Measurements from ENCODE around the gene ADAMTSL2.

Gene ADAMTSL2

DNA sequence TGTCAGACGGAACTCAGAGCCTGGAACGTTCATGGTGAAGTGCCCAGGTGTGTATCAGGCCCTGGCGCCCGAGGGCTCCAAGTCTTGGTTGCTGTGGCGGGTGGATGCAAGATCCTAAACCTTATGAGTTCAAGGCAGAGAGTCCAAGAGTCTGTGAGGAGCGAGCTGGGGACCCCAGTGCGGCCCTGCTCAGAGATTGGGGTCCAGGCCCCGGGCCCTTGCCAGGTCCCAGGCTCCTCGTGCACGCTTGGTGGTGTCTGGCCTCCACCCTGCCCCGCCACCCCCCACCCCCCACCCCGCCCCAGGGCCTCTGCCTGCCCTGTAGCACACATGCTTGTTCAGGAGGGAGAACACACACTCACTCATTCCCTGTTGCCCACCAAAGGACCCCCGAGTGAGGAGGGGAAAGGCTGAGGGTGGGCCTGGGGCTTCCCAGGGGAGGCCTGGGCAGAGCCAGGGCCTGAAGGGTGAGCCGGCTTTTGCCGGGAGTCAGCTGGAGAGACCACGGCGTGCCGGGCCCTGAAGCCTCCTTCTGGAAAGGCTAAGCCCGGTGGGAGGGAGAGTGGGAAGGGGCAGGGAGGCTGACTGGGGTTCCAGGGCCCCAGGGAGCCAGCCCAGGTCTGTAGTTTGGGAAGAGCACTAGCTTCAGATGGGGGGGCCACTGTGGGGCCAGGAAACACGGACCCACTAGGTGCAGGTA is 37.5 kb downstream of the ADAMTSL2 start:
- no peak for DNase-seq (ENCODE audit: low read depth, low spot score)
- no peak overlapping the region for H3K4me3 ChIP-seq (ENCODE audit: low read depth, low read length)
- TF ChIP-seq, protein P1, sequence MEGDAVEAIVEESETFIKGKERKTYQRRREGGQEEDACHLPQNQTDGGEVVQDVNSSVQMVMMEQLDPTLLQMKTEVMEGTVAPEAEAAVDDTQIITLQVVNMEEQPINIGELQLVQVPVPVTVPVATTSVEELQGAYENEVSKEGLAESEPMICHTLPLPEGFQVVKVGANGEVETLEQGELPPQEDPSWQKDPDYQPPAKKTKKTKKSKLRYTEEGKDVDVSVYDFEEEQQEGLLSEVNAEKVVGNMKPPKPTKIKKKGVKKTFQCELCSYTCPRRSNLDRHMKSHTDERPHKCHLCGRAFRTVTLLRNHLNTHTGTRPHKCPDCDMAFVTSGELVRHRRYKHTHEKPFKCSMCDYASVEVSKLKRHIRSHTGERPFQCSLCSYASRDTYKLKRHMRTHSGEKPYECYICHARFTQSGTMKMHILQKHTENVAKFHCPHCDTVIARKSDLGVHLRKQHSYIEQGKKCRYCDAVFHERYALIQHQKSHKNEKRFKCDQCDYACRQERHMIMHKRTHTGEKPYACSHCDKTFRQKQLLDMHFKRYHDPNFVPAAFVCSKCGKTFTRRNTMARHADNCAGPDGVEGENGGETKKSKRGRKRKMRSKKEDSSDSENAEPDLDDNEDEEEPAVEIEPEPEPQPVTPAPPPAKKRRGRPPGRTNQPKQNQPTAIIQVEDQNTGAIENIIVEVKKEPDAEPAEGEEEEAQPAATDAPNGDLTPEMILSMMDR (IDR thresholded peaks at IDR 0.05; ENCODE audit: low read depth, low read length): no peak
- in situ Hi-C loops (cut with HindIII; ENCODE audit: low sequenced_read_pairs): no loop called here

DNA sequence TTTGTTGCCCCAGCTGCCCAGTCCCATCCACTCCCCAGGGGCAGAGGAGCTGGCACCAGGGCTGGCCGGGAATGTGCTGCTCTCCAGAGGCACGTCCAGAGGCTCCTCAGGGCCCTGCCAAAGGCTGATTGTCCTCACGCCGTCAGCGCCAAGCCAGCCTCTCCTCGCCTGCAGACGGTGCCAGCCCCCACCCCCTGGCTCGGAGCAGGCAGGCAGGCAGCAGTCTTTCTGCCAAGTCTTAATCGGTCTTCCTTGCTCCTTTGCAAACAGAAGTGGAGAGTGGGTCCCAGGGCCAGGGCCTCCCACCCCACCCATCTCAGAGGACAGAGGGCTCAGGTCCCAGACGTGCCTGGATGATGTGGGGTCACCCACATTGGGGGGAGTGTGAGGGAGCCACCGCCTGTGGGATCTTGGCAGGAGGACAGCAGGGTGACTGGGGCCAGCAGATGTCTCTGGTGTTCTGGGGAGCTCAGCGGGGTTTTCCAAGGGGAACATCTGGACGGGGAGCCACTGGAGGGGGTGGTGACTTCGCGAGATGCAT is 38.4 kb downstream of the ADAMTSL2 start:
- in situ Hi-C loops (cut with HindIII; ENCODE audit: low sequenced_read_pairs): no loop called here
- no peak for DNase-seq (ENCODE audit: low read depth, low spot score)
- H3K4me3 ChIP-seq (ENCODE audit: low read depth, low read length): no peak overlapping the region
- TF ChIP-seq, protein P1 (IDR thresholded peaks at IDR 0.05; ENCODE audit: low read depth, low read length): no peak

DNA sequence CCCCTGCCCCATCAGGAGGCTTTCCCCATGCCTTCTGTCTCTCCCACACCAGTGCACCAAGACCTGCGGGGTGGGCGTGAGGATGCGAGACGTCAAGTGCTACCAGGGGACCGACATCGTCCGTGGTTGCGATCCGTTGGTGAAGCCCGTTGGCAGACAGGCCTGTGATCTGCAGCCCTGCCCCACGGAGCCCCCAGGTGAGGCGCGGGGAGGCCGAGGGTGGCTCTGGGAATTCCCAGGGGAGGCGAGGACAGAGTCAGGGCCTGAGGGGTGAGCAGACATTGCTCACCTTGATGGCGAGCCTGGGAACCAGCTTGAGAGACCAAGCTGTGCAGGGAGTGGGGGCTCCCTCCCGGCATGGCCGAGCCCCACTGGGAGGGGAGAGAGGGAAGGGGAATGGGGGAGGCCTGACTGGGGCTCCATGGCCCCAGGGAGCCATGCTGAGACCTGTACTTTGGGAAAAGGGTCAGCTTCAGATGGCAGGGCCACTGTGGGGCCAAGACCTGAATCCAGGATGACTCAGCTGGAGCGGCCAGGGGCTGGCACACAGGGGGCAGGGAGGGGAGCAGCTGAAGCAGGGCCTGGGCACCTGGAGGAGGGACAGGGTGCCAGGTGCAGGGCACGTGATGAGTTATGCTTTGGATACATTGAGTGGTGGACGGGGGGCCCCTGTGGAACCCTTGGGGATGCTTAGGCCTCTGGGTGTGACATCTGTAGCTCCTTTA is 39.4 kb downstream of the ADAMTSL2 start:
- DNase-seq (ENCODE audit: low read depth, low spot score): no peak
- no peak overlapping the region for H3K4me3 ChIP-seq (ENCODE audit: low read depth, low read length)
- TF ChIP-seq, protein P1 (IDR thresholded peaks at IDR 0.05; ENCODE audit: low read depth, low read length): no peak
- in situ Hi-C loops (cut with HindIII; ENCODE audit: low sequenced_read_pairs): no loop called here

DNA sequence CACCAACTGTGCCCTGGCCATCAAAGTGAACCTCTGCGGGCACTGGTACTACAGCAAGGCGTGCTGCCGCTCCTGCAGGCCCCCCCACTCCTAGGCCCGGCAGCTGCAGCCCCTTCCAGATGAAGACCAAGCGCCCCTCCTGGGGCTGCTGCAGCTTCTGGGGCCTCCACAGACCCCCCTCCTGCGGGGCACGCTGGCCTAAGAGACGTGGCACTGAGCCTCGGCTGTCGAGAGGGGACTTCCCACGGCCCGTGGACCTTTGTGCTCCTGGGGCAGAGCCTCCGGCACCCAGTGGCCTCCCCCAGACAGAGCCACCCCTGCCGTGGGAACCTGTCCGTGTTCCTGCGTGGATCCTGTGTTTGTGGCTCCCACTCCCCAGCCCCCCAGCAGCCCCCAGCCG is 40.3 kb downstream of the ADAMTSL2 start:
- in situ Hi-C loops (cut with HindIII; ENCODE audit: low sequenced_read_pairs): no loop called here
- TF ChIP-seq, protein P1 (IDR thresholded peaks at IDR 0.05; ENCODE audit: low read depth, low read length): no peak
- H3K4me3 ChIP-seq (ENCODE audit: low read depth, low read length): no peak overlapping the region
- DNase-seq (ENCODE audit: low read depth, low spot score): no peak

DNA sequence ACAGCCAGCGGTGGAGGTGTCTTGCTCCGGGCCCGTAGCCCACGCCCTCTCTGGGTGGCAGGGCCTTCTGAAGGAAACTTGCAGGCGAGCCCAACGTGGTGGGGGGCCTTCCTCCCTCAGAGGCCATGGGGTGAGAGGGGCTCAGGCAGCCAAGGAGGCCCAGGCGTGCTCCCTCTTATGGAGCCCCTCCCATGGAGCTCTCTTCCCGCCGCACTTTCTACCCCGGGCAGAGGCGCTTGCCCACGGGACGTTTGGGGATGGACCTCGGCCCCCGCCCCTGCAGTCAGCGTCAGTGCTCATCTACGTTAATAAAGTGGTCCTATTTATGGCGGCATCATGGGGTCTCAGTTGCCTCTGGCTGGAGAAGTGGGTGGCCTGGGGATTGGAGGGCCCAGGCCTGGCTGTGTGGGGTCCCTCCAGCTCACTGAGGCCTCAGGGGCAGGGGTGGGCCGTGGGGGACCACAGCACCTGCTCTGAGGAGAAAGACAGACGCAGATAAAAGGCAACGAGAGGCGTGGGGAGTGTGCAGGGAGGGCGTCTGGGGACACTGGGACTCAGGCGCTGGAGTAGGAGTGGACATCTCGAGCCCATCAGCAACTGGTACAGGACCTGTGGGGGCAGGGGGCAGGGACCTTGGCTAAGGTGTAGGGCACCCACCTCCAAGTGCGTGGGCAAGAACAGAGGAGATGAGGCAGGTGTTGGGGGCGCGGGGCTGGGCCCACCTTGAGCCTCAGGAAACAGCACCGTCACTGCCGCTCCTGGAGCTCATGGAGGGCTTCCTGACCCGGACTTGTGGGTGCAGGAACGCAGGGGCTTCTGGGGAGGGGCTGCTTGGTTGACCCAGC is 40.9 kb downstream of the ADAMTSL2 start:
- no peak overlapping the region for H3K4me3 ChIP-seq (ENCODE audit: low read depth, low read length)
- in situ Hi-C loops (cut with HindIII; ENCODE audit: low sequenced_read_pairs): no loop called here
- TF ChIP-seq, protein P1 (IDR thresholded peaks at IDR 0.05; ENCODE audit: low read depth, low read length): no peak
- no peak for DNase-seq (ENCODE audit: low read depth, low spot score)

All from astrocyte of the spinal cord (primary cell).